HepG2 (cell line): ENCODE measurements around the gene ZNF444. TPM values are rescaled to one million over a fixed set of nuclear protein-coding genes. Genes with fewer than 3 reads are reported as not detected.
A peak's percentile ranks its signal among the peaks of the same experiment; 100 is the strongest.

Experiments
- ATAC-seq: fragments of 200-7000 bp; cut with Tn5 transposase; 3 replicates; pipeline ENCODE4 v1.9.1; 2020; ENCODE audit warnings: mild to moderate bottlenecking, moderate library complexity
- BruUV-seq: library from RNA; stranded (reverse); fragments of 400-500 nt; replicated peaks from 2 replicates; lab custom pipeline; 2021; lab: Mats Ljungman, UMichigan
- CTCF ChIA-PET: fragments of 300-600 bp; formaldehyde crosslinking; extraction: SDS; loops from one replicate; lab custom pipeline; 2021; ENCODE audit warnings: low total read pairs, inconsistent platforms, low intra/inter-chr PET ratio; lab: Yijun Ruan, JAX
- POLR2A ChIA-PET: fragments of 350-600 bp; sonication (Branson Sonifier 250); formaldehyde crosslinking; loops from one replicate; lab custom pipeline; 2020; ENCODE audit warnings: antibody characterized with exemption, inconsistent platforms; lab: Yijun Ruan, JAX
- DNase-seq: peaks from one replicate; pipeline ENCODE4 v3.0.0-alpha.2; 2015; ENCODE audit warnings: low spot score
- FAIRE-seq: peaks from 3 replicates; lab custom pipeline; 2011; peaks lifted over from hg19 to GRCh38; lab: Jason Lieb, UNC
- H2AFZ ChIP-seq: one replicate; pipeline ENCODE4 v1.6.1; 2011; ENCODE audit warnings: low read length, inconsistent platforms
- H3K27ac ChIP-seq: fragments of 300-600 bp; 3 replicates; pipeline ENCODE4 v1.8.0; 2011; ENCODE audit warnings: mixed run types, mild to moderate bottlenecking, mixed read lengths, low read length, inconsistent platforms; ENCODE audit not compliant: insufficient read depth; ENCODE audit errors: extremely low read length
- H3K27me3 ChIP-seq, 2 experiments: fragments of 200-600 bp in 1 of 2; 2 replicates in 1 of 2; 3 replicates in 1 of 2; pipeline versions ENCODE4 v1.6.0 to v1.8.0; 2011; ENCODE audit warnings: low read length in 2 of 2, mild to moderate bottlenecking in 2 of 2, moderate library complexity in 2 of 2, inconsistent platforms in 1 of 2; ENCODE audit not compliant: insufficient read depth in 2 of 2, control insufficient read depth in 1 of 2
- H3K36me3 ChIP-seq, 2 experiments: fragments of 200-600 bp in 1 of 2; replicated peaks in 1 of 2; 2 replicates in 1 of 2; 3 replicates in 1 of 2; pipeline versions ENCODE4 v1.5.1 to v1.8.0; 2011; ENCODE audit warnings: low read length in 2 of 2, inconsistent platforms in 1 of 2; ENCODE audit not compliant: insufficient read depth in 2 of 2, control insufficient read depth in 1 of 2
- H3K4me1 ChIP-seq: 2 replicates; pipeline ENCODE4 v1.5.1; 2012; ENCODE audit warnings: low read length, inconsistent platforms; ENCODE audit not compliant: insufficient read depth
- H3K4me2 ChIP-seq: 2 replicates; pipeline ENCODE4 v1.6.0; 2011; ENCODE audit warnings: low read depth, low read length, inconsistent platforms
- H3K4me3 ChIP-seq, 3 experiments: fragments of 200-600 bp in 1 of 3; sonication (generic), shearing (Covaris generic) in 1 of 3; replicated peaks in 1 of 3; 2 replicates each; pipeline ENCODE4 v1.5.1; 2011 to 2016; ENCODE audit warnings: low read length in 3 of 3, inconsistent platforms in 2 of 3, low read depth in 2 of 3, mild to moderate bottlenecking in 2 of 3, control low read depth in 1 of 3, mixed read lengths in 1 of 3; ENCODE audit not compliant: insufficient read depth in 1 of 3
- H3K79me2 ChIP-seq: one replicate; pipeline ENCODE4 v1.6.1; 2011; ENCODE audit warnings: low read length, inconsistent platforms; ENCODE audit not compliant: insufficient read depth
- H3K9ac ChIP-seq: 2 replicates; pipeline ENCODE4 v1.6.0; 2011; ENCODE audit warnings: mild to moderate bottlenecking, low read depth, low read length, inconsistent platforms; ENCODE audit not compliant: insufficient read depth
- H3K9me3 ChIP-seq: 2 replicates; pipeline ENCODE4 v1.5.1; 2012; ENCODE audit warnings: mild to moderate bottlenecking, low read length
- H4K20me1 ChIP-seq: 2 replicates; pipeline ENCODE4 v1.6.0; 2011; ENCODE audit warnings: inconsistent platforms, mild to moderate bottlenecking, low read length, moderate library complexity; ENCODE audit not compliant: insufficient read depth
- ATRX ChIP-seq: sonication (generic); formaldehyde crosslinking; IDR thresholded peaks from 2 replicates; pipeline ENCODE4 v1.4.0; 2020; ENCODE audit warnings: missing genetic modification reagents, borderline replicate concordance
- ZNF224 ChIP-seq: sonication (generic); formaldehyde crosslinking; IDR thresholded peaks from 2 replicates; pipeline ENCODE4 v1.5.0; 2020; ENCODE audit warnings: mild to moderate bottlenecking, missing genetic modification reagents
- ZNF605 ChIP-seq: sonication (generic); formaldehyde crosslinking; IDR thresholded peaks from 2 replicates; pipeline ENCODE4 v1.8.0; 2022; ENCODE audit warnings: mild to moderate bottlenecking, missing genetic modification reagents
- WGBS: methylation state at CpG from one replicate; pipeline ENCODE4 v1.1.6; 2017; ENCODE audit warnings: low lambda C conversion rate; 5-methylcytosine and 5-hydroxymethylcytosine counted together
- in situ Hi-C: cut with HindIII; loops from 2 replicates; pipeline ENCODE4 v1.10.0; 2017; ENCODE audit warnings: low pct_unique_long_range_greater_than_20kb; ENCODE audit not compliant: extremely low pct_ligation_motif_present
- intact Hi-C: fragments of 100-400 bp; cut with micrococcal nuclease; formaldehyde crosslinking; loops from one replicate; pipeline ENCODE4 v1.10.0; 2022; ENCODE audit not compliant: unreplicated experiment
- polyA plus RNA-seq, 8 experiments: library from polyadenylated mRNA; depleted of rRNA in 3 of 8; stranded (reverse) in 7 of 8; unstranded in 1 of 8; fragments of >200 nt; fragmentation: Illumina TruSeq in 4 of 8; extraction: Trizol in 4 of 8; gene quantifications; 2 replicates each; pipeline versions ENCODE4 v1.2.1 to v1.2.3, GENCODE V29; 2011 to 2016; ENCODE audit warnings: low read depth in 4 of 8, missing spikeins in 1 of 8, mixed read lengths in 1 of 8; ENCODE audit not compliant: insufficient read depth in 1 of 8
- total RNA-seq, 5 experiments: library from RNA; depleted of rRNA; stranded (reverse); fragments of >200 nt; fragmentation: Illumina TruSeq; extraction: Trizol; gene quantifications; 2 replicates each; pipeline ENCODE4 v1.2.3, GENCODE V29; 2016; ENCODE audit warnings: low read depth in 1 of 5
- TF ChIP-seq, protein P1 (sequence below): sonication (generic); formaldehyde crosslinking; conservative IDR thresholded peaks from 2 replicates; pipeline ENCODE4 v1.8.0; 2022; ENCODE audit warnings: missing genetic modification reagents

ZNF444 gene
- total and polyA plus RNA-seq, 2 of the 13 experiments (the other 11 are each of a cell fraction or from before 2014, with no cell fraction given): 27.4 to 30.3 TPM

DNA sequence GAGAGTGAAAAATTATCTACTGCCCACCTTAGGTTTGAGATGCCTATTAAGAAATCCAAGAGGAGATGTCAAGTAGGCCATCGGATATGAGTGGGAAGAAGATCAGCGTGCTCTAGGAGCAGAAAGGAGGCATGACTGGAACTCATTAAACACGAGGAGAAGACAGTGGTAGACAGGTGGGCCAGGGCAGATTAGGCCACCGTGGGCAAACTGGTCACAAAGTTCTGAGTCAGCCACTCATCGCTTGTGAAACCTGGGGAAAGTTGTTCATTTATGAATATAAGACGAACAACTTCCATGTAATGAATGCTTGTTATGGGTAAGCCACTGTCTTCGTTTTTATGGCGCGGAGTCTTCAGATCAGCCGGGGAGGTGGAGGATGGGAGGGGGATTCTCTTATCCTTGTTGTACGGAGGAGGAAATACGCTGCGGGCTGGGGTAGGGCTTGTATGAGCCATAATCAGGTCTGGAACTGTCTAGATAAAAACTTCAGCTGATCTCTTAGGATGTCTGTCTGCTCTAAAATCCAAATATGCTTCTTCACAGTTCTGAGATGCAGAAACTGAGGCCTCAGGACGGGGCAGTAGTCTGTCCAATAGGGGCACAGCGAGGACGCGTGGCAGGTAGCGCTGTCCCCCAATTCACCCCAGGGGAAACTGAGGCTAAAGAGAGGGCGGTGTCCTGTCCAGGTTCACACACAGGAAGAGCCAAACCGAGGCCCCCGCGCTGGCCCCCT lies 1.1 kb upstream of the ZNF444 start:
- peak overlapping the region; percentile 81 for H3K9ac ChIP-seq
- DNase-seq: no peak
- 0 out of 2 replicates have a peak, but pooled peaks have one; percentile 56 for TF ChIP-seq ZNF224 (CRISPR knock-in tag)
- 0 out of 2 replicates have a peak, but pooled peaks have one; percentile 48 for TF ChIP-seq ZNF605
- TF ChIP-seq, protein P1, sequence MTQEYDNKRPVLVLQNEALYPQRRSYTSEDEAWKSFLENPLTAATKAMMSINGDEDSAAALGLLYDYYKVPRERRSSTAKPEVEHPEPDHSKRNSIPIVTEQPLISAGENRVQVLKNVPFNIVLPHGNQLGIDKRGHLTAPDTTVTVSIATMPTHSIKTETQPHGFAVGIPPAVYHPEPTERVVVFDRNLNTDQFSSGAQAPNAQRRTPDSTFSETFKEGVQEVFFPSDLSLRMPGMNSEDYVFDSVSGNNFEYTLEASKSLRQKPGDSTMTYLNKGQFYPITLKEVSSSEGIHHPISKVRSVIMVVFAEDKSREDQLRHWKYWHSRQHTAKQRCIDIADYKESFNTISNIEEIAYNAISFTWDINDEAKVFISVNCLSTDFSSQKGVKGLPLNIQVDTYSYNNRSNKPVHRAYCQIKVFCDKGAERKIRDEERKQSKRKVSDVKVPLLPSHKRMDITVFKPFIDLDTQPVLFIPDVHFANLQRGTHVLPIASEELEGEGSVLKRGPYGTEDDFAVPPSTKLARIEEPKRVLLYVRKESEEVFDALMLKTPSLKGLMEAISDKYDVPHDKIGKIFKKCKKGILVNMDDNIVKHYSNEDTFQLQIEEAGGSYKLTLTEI (CRISPR knock-in tag): no peak
- TF ChIP-seq ATRX (CRISPR knock-in tag): no peak
- TF ChIP-seq, all 625 proteins: peak for 2
- ATAC-seq (no peak), FAIRE-seq (no peak)
- H3K4me3 ChIP-seq: peak overlapping the region; percentile 72 to 83 (median 74)
- BruUV-seq: no TSS peak
- H3K4me2 ChIP-seq: peak overlapping the region; percentile 79
- H3K9me3 ChIP-seq: no peaks in the 10 kb centered on the region
- no peak overlapping the region for H2AFZ ChIP-seq
- intact Hi-C loops: loop anchor here (2.0 kb wide), 1 partner anchor 31 kb away; no protein-coding TSS in a partner anchor
- H3K36me3 ChIP-seq: no peaks in the 10 kb centered on the region
- no peaks in the 10 kb centered on the region; a peak in 1 of 5 replicates for H3K27me3 ChIP-seq
- 56% methylated on average over 20 of the region's 22 CpGs for WGBS
- in situ Hi-C loops: no loop called here
- H3K79me2 ChIP-seq: peaks cover 27% of the 10 kb centered on the region
- H4K20me1 ChIP-seq: no peaks in the 10 kb centered on the region
- ChIA-PET CTCF (no interaction called here), POLR2A (interaction anchor here (1.2 to 4.9 kb wide), 7 partner anchors 8 to 30 kb away, joined by 5 to 113 read pairs (median 19); partner anchors contain the start of gene ZNF787)
- peak overlapping the region; percentile 100 for H3K27ac ChIP-seq
- H3K4me1 ChIP-seq: peaks cover 83% of the 10 kb centered on the region
